Measurements from ENCODE around the gene YPEL3.
A peak's percentile ranks its signal among the peaks of the same experiment; 100 is the strongest.
"Not testable (repeated sequence)": the region's sequence is repeated elsewhere in the genome, so short reads cannot be mapped to it uniquely, and the experiment has no call there.

The YPEL3 gene

GRCh38 chr16:30117768-30118167 is 21.8 kb upstream of the YPEL3 start:
- H2AFZ ChIP-seq (ENCODE audit: low read length), result no peak overlapping the region
- peaks cover 21% of the 10 kb centered on the region for H3K4me1 ChIP-seq (ENCODE audit: insufficient read depth, low read length, severe bottlenecking)
- no peaks in the 10 kb centered on the region for H3K9me2 ChIP-seq (ENCODE audit: low read depth, low read length)
- no peak overlapping the region for H3K9ac ChIP-seq (ENCODE audit: low read length)
- H3K36me3 ChIP-seq (ENCODE audit: insufficient read depth, low read length), result peaks cover 20% of the 10 kb centered on the region; the same call in 1 of the 2 replicates
- TF ChIP-seq CTCF (IDR thresholded peaks at IDR 0.05; ENCODE audit: low read length), result no peak
- TF ChIP-seq EZH2 (IDR thresholded peaks at IDR 0.05; ENCODE audit: borderline replicate concordance, low read length), result no peak
- no peaks in the 10 kb centered on the region for H3K79me2 ChIP-seq (ENCODE audit: insufficient read depth, low read length)
- no peak overlapping the region for H3K4me3 ChIP-seq (ENCODE audit: low read depth, low read length, poor library complexity, severe bottlenecking)
- H3K4me2 ChIP-seq (ENCODE audit: low read length), result no peak overlapping the region
- no peaks in the 10 kb centered on the region for H3F3A ChIP-seq (ENCODE audit: insufficient read depth, low read length)
- H3K9me3 ChIP-seq (ENCODE audit: low read length), result no peaks in the 10 kb centered on the region
- H4K20me1 ChIP-seq (ENCODE audit: insufficient read depth, low read length), result no peaks in the 10 kb centered on the region
- no peak overlapping the region for H3K27ac ChIP-seq (ENCODE audit: low read depth, low read length, poor library complexity, severe bottlenecking)
- no peaks in the 10 kb centered on the region for H3K27me3 ChIP-seq (ENCODE audit: insufficient read depth, low read length)

- no peaks in the 10 kb centered on the region for H3K79me2 ChIP-seq (ENCODE audit: insufficient read depth, low read length)
- H4K20me1 ChIP-seq (ENCODE audit: insufficient read depth, low read length), result no peaks in the 10 kb centered on the region
- no peaks in the 10 kb centered on the region for H3K9me2 ChIP-seq (ENCODE audit: low read depth, low read length)
- no peak overlapping the region for H3K9ac ChIP-seq (ENCODE audit: low read length)
- H3K4me2 ChIP-seq (ENCODE audit: low read length), result no peak overlapping the region
- no peaks in the 10 kb centered on the region for H3F3A ChIP-seq (ENCODE audit: insufficient read depth, low read length)
- H3K27me3 ChIP-seq (ENCODE audit: insufficient read depth, low read length), result no peaks in the 10 kb centered on the region
- H3K9me3 ChIP-seq (ENCODE audit: low read length), result no peaks in the 10 kb centered on the region
- H3K4me1 ChIP-seq (ENCODE audit: insufficient read depth, low read length, severe bottlenecking), result peaks cover 10% of the 10 kb centered on the region
- no peak overlapping the region for H3K27ac ChIP-seq (ENCODE audit: low read depth, low read length, poor library complexity, severe bottlenecking)
- peaks cover 20% of the 10 kb centered on the region; the same call in 1 of the 2 replicates for H3K36me3 ChIP-seq (ENCODE audit: insufficient read depth, low read length)
- H2AFZ ChIP-seq (ENCODE audit: low read length), result no peak overlapping the region
- no peak for TF ChIP-seq EZH2 (IDR thresholded peaks at IDR 0.05; ENCODE audit: borderline replicate concordance, low read length)
- TF ChIP-seq CTCF (IDR thresholded peaks at IDR 0.05; ENCODE audit: low read length), result no peak
- no peak overlapping the region for H3K4me3 ChIP-seq (ENCODE audit: low read depth, low read length, poor library complexity, severe bottlenecking)
These were observed 20.5 kb upstream of the YPEL3 start for GRCh38 chr16:30116291-30117207.

- H3K79me2 ChIP-seq (ENCODE audit: insufficient read depth, low read length), result no peaks in the 10 kb centered on the region
- H3K9ac ChIP-seq (ENCODE audit: low read length), result no peak overlapping the region
- H3K4me1 ChIP-seq (ENCODE audit: insufficient read depth, low read length, severe bottlenecking), result peaks cover 10% of the 10 kb centered on the region
- no peaks in the 10 kb centered on the region for H4K20me1 ChIP-seq (ENCODE audit: insufficient read depth, low read length)
- no peaks in the 10 kb centered on the region for H3K9me3 ChIP-seq (ENCODE audit: low read length)
- H3K36me3 ChIP-seq (ENCODE audit: insufficient read depth, low read length), result peaks cover 23% of the 10 kb centered on the region; the same call in 1 of the 2 replicates
- TF ChIP-seq EZH2 (IDR thresholded peaks at IDR 0.05; ENCODE audit: borderline replicate concordance, low read length) (no peak), CTCF (IDR thresholded peaks at IDR 0.05; ENCODE audit: low read length) (no peak)
- no peaks in the 10 kb centered on the region for H3F3A ChIP-seq (ENCODE audit: insufficient read depth, low read length)
- peak overlapping the region; percentile 35 for H3K27ac ChIP-seq (ENCODE audit: low read depth, low read length, poor library complexity, severe bottlenecking)
- H2AFZ ChIP-seq (ENCODE audit: low read length), result no peak overlapping the region
- H3K4me3 ChIP-seq (ENCODE audit: low read depth, low read length, poor library complexity, severe bottlenecking), result no peak overlapping the region
- H3K4me2 ChIP-seq (ENCODE audit: low read length), result no peak overlapping the region
- H3K9me2 ChIP-seq (ENCODE audit: low read depth, low read length), result no peaks in the 10 kb centered on the region
- no peaks in the 10 kb centered on the region for H3K27me3 ChIP-seq (ENCODE audit: insufficient read depth, low read length)
These were observed 19.2 kb upstream of the YPEL3 start for GRCh38 chr16:30115238-30115637.

GRCh38 chr16:30114833-30115232 is 18.8 kb upstream of the YPEL3 start:
- H3K4me2 ChIP-seq (ENCODE audit: low read length); H3K9ac ChIP-seq (ENCODE audit: low read length); H3F3A ChIP-seq (ENCODE audit: insufficient read depth, low read length); H3K4me1 ChIP-seq (ENCODE audit: insufficient read depth, low read length, severe bottlenecking); H3K27me3 ChIP-seq (ENCODE audit: insufficient read depth, low read length); H3K9me3 ChIP-seq (ENCODE audit: low read length); H4K20me1 ChIP-seq (ENCODE audit: insufficient read depth, low read length); H2AFZ ChIP-seq (ENCODE audit: low read length); H3K4me3 ChIP-seq (ENCODE audit: low read depth, low read length, poor library complexity, severe bottlenecking); H3K79me2 ChIP-seq (ENCODE audit: insufficient read depth, low read length); H3K9me2 ChIP-seq (ENCODE audit: low read depth, low read length): not testable (repeated sequence)
- Histone ChIP-seq H3K36me3 (ENCODE audit: insufficient read depth, low read length) (peaks cover 23% of the 10 kb centered on the region; the same call in 1 of the 2 replicates), H3K27ac (ENCODE audit: low read depth, low read length, poor library complexity, severe bottlenecking) (peak overlapping the region; percentile 35)
